NCI-H774 (cell line): ENCODE data around the gene RARB.

ENCODE experiments used
- DNase-seq: peaks from one replicate; lab custom pipeline; 2025; lab: John Stamatoyannopoulos, UW

Gene RARB

DNA sequence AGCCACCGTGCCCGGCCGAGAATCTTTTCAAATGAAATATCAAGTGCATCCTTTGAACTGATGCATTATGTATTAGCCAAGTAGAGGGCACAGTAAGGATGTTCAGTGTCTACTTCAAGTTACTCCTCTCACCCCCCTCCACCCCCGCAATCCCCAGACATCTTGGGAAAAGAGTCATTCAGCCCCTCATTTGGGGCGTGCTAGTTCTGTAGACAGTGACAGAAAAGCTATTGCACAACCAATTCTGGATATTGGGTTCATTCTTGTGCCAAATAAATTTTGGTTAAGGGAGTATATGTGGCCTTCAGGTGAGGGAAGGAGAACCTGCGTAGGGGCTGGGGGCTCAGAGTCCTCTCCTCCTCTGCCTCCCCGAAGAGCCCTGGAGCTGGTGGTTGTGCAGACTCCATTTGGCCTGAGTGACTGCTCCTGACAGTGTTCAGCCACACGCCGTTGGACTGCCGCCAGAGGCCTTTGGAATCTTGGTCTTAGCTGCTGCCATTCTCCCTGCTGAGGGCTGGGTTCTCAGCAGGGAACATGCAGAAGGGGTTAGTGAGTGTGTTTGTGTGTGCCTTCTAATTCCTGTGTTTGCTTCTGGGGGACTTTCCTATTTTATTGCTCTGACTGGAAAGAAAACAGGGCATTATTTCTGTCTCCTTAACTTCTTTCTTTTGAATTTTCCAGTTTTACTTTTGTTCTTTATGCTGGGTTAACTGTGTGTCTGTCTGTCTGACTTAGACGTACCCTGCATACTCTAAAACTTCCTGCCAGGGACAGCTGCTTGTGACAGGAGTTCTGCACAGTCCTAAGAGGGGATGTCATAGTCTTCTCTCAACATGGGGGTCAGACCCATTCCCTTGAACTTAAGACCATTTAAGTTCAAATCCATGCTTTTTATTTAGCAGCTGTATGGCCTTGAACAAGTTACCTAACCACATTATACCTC, 21.0 kb downstream of the RARB start:
- DNase-seq, result no peak

DNA sequence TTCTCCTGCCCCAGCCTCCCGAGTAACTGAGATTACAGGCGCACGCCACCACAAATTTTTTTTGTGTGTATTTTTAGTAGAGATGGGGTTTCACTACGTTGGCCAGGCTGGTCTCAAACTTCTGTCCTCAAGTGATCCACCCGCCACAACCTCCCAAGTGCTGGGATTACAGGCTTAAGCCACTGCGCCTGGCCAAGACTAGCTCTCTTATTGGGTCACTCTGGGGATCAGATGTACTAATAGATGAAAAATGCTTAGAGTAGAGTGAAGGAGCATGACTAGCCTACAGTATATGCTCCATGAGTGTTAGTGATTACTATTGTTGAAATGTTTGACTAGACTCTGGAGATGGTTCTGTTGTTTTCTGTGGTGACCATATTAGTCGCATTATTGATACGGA, 21.8 kb downstream of the RARB start:
- no peak for DNase-seq

DNA sequence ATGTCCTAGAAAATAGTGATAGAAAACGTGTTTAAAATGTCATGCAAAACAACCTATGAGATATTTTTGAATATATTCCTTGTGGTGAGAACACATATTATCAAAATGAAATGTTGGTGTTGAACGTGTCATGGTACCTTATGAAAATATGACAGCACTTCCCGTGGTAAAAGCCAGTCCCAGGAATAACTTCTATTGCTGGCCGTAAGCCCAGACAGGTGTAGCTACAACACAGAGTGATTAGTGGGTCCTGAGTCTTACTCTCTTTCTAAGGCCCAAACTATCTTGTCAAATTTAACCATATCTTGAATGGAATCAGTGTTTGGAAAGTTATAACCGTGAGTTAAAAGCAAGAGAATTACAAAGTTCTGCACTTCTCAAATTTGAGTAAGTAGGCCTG, 24.1 kb downstream of the RARB start:
- no peak for DNase-seq

DNA sequence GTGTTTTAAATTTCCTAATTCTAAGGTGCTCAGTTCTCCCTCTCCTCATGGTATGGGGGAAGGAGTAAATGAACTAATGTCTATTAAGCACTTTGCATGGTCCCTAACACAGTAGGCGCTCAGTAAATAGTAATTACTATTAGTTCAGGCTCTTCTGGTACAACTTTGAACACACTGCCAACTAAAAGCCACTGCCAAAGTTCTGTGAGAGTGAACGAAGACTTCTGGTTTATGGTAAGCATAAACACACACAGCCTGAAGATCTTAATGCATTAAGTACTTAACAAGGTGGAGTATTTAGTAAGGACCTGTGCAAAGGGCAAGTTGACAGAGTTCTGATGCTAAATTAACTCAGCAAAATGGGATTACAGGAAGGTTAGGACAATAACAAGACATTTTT, 24.7 kb downstream of the RARB start:
- no peak for DNase-seq

DNA sequence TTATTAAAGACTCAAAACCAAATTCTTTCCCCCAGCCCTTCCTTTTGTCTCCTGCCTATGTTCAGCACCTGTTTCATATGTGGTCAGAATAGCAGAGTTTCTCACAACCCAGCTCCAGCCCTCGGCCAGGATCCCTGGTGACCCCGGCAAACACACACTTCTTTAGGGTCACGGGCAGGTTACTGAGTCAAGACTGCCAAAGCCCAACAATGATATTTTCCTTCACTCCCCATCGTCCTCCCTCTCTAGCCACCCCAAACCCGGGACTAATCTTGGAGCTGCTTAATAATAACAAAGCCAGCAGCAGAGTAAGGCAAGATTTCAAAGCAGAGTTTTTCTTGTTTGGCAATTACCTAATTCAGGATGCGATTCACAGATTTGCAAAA, 25.5 kb downstream of the RARB start:
- DNase-seq, result no peak

DNA sequence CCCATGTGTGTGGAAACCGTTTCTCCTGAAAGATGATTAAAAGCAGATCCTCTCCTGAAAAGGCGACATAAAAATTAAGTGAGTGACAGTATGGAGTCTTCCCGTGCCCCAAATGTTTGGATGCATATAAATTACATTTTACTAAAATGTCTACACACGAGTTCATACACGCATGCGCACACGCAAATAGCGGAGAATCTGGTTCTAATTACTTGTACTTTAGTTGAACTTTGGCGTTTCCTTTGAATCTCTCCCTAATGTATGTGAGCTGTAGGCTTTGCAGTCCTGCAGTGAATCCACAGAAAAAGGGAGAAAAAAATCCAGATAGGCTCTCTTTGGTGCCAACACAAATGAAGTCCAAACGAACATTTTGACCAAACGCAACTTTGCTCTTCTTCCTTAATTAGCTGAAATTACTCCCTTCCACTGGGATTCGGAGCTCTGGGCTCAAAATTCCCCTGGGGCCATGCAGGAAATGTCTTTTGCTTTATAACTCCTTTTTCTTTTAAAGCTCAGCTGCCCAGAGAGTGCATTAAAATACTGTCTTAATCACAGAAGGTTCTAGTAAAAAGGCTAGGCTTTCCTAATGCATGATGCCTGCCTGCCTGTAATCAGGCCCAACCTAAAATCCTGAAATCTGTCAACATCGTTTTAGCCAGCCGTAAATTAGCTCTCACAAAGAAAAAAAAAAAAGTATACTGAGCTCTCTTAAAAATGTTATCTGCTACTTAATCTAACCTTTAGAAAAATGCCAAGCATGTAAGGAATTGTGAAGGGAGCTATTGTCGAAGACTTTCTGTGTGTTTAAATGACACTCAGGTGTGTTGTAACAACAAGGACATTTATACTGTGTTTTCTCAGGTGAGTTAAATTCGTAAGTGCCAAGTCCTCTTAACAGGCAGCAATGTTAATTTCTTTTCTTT, 26.2 kb downstream of the RARB start:
- DNase-seq, result no peak

DNA sequence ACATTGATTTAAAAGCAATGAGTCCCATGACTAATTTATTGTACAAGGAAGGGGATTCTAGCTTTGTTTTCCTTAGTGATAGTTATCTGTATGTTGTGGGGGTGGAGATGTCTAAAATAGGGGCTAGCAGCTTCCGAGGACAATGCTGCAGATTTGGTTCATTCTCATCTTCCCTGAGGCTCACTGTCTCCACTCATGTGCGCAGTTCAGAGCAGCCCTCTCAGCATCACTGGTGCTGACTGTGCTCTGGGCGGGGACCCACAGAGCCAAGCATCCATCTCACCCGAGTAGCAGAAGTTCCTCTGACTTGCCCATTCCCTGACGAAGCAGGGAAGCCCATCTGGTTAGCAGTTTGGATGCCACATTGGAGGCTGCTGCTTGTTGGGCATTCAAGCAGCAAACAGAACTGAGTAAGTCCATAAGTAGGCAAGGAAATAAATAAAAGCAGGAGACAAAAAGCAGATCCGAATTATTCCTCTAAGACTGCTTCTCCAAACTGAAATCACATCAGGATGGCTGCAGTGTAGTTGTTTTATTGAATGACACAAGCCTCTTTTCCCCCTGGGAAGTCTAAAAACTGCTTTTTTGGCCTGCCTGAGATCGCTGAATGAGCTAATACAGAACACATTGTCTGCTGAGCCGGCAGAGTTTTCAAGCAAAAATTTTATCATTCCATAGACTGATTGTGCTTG, 27.5 kb downstream of the RARB start:
- DNase-seq, result no peak

DNA sequence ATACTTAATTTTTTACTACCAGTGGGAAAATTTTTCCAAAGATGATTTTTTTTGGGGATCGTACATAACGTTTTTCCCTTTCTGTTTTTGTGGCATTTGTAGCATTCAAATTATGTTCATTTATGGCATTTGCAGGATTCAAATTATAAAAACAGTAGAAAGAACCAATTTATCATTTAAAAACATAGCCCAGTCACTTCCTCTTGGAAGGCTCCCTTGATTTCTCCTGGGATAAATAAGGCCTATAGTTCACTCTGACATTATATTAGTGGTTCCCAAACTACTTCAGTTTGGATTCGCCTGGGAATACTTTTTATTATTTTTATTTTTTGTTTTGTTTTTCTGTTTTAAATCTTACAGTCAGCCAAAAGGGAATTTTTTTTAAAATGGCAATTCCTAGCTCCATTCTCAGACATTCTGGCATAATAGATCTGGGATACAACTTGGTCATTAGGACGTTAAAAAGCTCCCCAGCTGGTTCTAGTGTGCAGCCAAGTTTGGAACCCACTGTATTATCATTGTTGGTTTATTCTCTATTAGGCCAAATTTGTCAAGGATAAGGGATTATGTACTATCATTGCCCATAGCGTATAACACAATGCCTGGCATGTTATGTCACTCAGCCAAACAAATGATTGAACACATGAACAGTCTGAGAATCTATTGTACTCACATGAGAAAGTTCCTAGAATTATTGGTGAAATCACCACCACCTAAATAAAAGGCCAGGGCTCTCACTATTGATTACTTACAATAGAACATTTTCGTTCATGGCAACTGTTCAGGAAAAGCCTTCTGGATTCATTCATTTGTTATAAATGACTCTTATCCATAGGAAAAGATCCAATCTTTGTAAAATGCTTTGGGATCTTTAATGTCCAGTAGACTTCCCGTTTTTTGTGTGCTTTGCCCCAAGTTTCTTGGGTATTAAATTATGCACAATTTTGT, 28.9 kb downstream of the RARB start:
- DNase-seq, result no peak

DNA sequence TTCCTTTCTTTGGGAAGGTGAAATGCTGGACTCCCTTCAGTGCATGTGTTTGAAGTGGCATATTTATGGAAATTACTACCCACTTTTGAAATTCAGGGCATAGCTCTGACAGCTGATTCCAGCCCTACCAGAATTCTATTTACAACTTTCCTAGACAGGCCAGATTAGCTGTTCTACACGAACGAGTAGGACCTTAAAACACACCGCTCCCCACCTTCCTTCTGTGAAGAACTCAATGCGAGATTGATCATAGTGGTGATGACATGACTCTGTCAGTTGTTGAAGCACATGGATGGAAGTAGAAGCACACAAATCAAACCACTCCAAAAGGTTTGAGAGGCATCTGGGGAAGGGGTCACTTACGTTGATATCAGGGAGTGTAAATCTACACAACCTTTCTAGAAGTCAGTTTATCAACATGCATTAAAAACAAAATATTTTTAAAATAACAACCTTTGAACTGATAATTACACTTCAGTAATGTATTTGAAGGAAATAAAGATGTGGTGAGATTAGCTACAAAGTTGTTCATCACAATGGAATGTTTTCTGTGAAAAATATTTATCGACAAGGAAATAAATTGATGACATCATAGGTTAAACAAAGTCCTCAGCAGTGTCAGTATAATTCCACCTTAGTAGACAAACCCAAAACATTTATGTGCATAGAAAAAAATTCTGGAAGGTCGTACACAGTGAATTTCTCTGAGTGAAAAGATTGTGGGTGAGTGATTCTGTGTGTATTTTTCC, 29.8 kb downstream of the RARB start:
- no peak for DNase-seq

DNA sequence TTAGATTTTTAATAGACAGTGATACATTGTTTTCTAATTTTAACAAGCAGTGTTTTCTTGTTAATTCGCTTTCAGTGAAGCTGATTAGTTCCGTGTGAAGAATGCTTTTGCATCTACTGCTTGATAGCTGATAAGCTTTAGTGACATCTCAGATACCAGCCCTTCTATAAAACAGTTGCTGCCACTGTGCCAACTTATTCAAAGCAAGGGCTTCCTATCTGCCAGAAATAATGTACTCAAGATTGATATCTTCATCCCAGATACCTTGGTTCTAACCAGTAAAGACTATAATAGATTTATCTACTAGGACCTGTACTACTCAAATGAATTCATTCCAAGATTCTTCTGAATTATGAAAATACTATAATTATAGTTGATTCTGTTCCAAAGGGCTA, 30.4 kb downstream of the RARB start:
- no peak for DNase-seq

DNA sequence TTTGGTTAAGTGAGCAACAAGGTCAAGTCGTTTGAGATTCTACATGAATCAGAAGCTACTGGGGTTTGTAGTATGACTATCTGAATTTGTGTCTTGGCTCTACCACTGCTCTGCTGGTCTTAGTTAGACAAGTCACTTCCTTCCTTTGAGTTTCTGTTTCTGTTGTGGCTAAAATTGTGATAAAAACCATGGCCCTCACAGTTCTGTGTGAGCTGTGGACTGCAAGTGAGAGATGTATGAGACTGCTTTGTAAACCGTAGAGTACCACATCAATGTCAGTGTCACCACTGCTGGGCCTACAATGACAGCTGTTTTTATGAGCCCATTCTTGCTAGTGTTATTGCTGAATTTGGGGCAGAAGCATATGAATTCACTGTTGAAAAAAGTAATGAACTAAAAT, 32.7 kb downstream of the RARB start:
- DNase-seq, result no peak

DNA sequence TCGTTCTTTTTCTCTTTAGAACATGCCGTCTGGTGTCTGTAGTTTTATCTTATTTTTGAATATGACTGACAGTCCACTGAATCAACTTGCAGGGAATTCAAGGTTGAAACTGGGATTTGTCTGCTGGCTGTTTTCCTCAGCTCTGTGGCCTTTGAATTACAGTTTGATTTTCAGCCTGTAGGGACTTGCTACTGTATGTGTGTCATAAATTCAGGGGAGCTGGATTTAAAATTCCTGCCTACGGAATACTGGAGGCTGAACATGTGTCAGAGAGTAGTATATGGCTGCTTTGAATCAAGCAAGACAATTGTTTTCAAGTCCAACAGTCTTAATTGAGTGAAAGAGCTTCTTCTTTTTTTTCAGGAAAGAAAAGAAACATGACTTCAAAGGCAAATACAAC, 33.9 kb downstream of the RARB start:
- no peak for DNase-seq

DNA sequence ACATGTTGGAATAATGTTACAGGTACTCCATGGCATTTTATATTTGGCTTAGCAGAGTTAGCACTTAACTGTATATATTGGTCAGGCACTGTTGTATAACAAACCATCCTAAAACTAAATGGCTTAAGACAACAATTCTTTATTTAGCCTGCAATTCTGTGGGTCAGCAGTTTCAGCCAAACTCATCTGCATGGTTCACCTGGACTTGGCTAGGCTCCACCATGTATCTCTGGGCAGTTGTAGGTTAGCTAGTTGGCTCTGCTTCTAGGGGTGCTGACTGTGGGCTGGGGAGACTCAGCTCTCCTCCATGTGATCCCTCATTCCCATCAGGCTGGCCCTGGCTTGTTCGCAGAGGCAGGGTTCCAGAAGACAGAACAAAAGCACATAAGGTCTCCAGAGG, 34.4 kb downstream of the RARB start:
- DNase-seq, result no peak

DNA sequence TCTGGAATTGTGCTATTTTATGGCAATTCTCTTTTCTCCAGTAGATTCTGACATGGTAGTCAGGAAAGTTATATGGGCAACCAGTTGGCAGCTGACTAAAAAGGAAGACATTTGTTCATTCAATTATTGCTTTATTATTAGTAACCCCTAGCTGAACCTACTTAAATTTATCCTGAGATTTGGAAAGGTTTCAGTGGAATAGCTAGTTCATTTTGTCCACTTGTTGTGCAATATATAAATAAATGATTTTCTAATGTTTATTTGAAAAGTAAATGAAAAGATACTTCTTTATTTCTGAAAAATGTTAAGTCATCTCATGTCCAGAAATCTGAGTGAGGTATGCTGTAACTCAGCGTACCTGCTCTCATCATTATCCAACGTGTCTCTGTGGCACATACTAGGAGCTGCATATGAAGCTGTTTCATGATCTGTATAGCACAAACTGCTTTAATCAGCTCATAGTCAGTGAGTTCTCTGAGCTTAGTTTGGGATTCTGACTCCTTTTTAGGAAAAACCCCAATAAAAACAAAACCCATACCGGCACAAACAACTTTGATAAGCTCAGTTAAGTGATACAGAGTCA, 35.9 kb downstream of the RARB start:
- DNase-seq, result no peak

DNA sequence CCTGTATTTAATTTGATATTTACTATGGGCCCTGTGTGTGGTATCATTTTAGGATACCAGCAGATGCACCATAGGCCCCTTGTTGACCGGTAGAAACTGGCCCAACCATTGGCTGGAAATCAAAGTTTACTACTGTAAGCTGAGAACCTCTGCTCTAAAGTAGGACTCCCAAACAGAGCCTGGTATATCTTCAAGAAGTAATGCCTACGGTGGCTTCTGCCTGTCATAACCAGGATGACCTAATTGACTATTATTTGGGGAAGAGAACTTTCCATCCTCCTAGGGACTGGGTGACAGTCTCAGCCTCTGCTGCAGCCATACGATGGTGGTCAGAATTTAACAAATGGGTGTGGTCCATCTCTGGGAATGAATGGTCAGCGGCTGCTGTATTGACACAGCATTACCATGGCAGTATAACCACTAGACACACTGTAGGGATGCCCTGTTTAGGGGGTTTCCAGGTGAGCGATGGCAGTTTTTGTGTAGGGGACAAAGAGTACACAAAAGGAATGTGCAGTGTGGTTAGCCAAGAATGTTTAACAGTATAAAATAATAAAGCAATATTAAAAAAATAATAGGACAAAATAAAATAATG, 37.3 kb downstream of the RARB start:
- no peak for DNase-seq

DNA sequence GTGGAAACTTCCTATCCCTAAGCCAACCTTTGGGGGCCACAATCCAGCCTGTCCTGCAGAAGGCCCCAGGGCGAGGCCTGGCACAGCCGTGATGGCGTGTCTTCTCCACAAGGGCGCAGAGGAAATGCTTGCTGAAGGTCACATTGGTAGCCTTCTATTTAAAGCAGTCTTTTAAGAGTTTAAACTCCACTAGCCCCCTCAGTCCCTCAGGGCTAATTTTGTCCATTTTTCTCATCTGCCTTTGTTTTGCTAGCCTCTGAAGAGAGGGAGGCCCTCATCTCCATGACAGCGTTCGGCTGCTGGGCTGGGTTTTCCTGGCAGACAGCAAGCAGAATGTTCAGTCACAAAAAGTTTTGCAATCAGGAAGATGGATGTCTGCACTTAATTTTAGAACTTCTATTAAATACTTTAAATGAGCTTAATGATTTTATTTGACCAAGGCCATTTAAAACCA, 40.8 kb downstream of the RARB start:
- no peak for DNase-seq

DNA sequence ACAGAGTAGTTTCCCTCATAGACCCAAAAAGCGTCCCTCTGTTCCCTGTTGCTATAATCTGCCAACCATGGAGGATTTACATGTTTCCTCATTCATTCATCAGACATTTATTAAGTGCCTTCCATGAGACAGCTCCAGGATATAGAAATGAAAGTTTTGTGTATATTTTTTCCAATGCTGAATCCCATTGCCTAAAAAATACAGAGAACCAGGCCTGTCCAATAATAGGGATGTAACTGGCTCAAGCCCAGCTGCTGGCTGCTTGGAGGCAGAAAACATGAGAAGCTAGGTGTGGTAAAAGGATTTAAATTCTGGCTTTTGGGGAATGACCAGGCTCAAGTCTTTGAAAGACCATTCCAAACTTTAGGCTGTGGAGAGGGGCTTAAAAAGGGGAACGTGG, 41.5 kb downstream of the RARB start:
- DNase-seq, result no peak

DNA sequence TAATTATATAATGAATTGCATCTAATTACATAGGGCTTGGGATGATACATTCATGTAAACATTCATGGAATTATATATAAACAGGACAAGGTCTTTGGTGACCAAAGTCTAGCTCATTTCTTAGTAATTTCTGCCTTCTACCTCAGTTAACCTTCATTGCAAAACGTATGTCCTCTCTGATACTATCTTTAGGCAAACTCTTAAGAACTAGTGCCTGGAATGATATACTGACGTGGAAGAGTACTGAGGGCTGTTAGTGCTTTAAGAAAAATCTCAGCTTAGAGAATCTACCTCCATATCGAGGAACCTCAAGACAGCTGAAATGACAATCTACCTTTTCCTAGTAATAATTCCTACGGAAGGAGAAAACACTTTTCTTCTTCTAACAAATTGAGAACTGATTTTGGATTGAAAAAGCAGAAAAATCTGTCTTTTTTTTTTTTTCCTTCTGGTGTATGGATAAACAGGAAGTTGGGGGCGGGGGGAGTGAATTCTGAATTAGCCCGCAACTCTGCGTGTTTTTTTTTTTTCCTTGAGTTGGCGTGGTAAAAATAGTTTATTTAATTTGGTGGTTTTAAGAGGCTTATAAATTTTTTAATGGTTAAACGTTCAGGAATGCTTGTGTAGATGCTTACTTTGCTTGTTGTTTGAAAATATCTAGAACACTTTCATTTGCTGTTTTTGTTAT, 43.2 kb downstream of the RARB start:
- DNase-seq, result no peak

DNA sequence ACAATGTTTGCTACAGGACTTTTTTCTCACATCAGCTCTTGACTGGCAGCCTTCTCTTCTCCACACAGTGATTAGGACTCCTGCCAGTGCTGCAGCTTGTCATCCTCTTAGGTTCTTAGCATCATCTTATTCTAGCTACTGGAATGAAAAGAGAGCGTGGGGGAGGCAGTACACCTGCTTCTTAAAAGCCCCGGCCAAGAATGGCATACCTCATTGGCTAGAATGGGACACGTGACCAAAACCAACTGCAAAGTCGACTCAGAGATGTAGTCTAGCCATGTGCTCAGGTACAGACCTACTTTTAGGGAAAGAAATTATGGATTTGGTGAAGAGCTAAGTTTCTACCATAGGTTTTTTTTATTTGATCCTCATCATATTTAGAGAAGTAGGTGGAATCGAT, 44.1 kb downstream of the RARB start:
- no peak for DNase-seq
